ENCODE measurements around the gene CEP44. TPM values are rescaled to one million over a fixed set of nuclear protein-coding genes. Genes with fewer than 3 reads are reported as not detected.
"Not testable (repeated sequence)": the region's sequence is repeated elsewhere in the genome, so short reads cannot be mapped to it uniquely, and the experiment has no call there.

Gene CEP44
- total RNA-seq, 1 donor from 2014 or later = 11.5 TPM

DNA sequence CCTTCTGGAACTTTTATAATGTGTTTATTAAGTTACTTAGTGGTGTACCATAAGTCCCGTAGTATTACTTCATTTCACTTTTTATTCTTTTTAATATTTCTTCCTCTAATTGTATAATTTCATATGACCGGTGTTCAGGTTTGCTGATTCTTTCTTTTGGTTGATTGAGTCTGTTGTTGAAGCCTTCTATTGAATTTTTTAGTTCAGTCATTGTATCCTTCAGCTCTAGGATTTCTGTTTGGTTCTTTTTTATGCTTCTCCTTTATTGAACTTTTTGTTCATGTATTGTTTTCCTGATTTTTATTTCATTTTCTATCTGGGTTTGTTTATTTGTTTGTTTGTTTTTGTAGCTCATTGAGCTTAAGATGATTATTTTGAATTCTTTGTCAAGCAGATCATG, 8.8 kb downstream of the CEP44 start:
- Histone ChIP-seq H3K9me3 (ENCODE audit: insufficient read depth, low read depth, low read length) (no peaks in the 10 kb centered on the region), H3K4me1 (ENCODE audit: insufficient read depth, low read length) (no peaks in the 10 kb centered on the region), H4K20me1 (ENCODE audit: insufficient read depth, low read length) (no peaks in the 10 kb centered on the region), H3K4me2 (ENCODE audit: low read length) (no peak overlapping the region), H3K27ac (ENCODE audit: low read depth, low read length) (no peak overlapping the region), H3K4me3 (ENCODE audit: insufficient read depth, low read depth, low read length) (no peak overlapping the region), H3K27me3 (ENCODE audit: insufficient read depth, low read length) (no peaks in the 10 kb centered on the region), H3K9ac (ENCODE audit: low read length) (no peak overlapping the region), H2AFZ (ENCODE audit: low read depth, low read length) (no peak overlapping the region), H3K79me2 (ENCODE audit: insufficient read depth, low read length) (peaks cover 20% of the 10 kb centered on the region), H3K36me3 (ENCODE audit: insufficient read depth, low read length) (no peaks in the 10 kb centered on the region)
- Mint-ChIP-seq H3K4me1 (ENCODE audit: low read depth, unreplicated experiment) (no peaks in the 10 kb centered on the region), H3K4me3 (ENCODE audit: unreplicated experiment) (no peak overlapping the region), H3K36me3 (ENCODE audit: low read depth, unreplicated experiment) (peaks cover 14% of the 10 kb centered on the region), H3K27me3 (ENCODE audit: low read depth, unreplicated experiment) (no peaks in the 10 kb centered on the region), H3K9me3 (ENCODE audit: unreplicated experiment) (peaks cover 18% of the 10 kb centered on the region), H3K27ac (ENCODE audit: unreplicated experiment) (no peak overlapping the region)
- DNase-seq (ENCODE audit: low read depth) (no peak), FAIRE-seq (no peak)
- TF ChIP-seq, protein P1, sequence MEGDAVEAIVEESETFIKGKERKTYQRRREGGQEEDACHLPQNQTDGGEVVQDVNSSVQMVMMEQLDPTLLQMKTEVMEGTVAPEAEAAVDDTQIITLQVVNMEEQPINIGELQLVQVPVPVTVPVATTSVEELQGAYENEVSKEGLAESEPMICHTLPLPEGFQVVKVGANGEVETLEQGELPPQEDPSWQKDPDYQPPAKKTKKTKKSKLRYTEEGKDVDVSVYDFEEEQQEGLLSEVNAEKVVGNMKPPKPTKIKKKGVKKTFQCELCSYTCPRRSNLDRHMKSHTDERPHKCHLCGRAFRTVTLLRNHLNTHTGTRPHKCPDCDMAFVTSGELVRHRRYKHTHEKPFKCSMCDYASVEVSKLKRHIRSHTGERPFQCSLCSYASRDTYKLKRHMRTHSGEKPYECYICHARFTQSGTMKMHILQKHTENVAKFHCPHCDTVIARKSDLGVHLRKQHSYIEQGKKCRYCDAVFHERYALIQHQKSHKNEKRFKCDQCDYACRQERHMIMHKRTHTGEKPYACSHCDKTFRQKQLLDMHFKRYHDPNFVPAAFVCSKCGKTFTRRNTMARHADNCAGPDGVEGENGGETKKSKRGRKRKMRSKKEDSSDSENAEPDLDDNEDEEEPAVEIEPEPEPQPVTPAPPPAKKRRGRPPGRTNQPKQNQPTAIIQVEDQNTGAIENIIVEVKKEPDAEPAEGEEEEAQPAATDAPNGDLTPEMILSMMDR (IDR thresholded peaks at IDR 0.05; ENCODE audit: insufficient read depth, low read depth, low read length) = no peak
- TF ChIP-seq EZH2 (IDR thresholded peaks at IDR 0.05; ENCODE audit: insufficient read depth, low read length) = no peak

DNA sequence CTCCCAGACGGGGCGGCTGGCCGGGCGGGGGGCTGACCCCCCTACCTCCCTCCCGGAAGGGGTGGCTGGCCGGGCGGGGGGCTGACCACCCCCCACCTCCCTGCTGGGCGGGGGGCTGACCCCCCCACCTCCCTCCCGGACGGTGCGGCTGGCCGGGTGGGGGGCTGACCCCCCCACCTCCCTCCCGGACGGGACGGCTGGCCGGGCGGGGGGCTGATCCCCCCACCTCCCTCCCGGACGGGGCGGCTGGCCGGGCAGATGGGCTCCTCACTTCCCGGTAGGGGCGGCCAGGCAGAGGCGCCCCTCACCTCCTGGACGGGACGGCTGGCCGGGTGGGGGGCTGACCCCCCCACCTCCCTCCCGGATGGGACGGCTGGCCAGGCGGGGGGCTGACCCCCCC, 10.9 kb downstream of the CEP44 start:
- not testable (repeated sequence) for H3K4me3 ChIP-seq (ENCODE audit: insufficient read depth, low read depth, low read length); H3K36me3 ChIP-seq (ENCODE audit: insufficient read depth, low read length); H3K27ac ChIP-seq (ENCODE audit: low read depth, low read length); H4K20me1 ChIP-seq (ENCODE audit: insufficient read depth, low read length); H3K9me3 ChIP-seq (ENCODE audit: insufficient read depth, low read depth, low read length); H2AFZ ChIP-seq (ENCODE audit: low read depth, low read length); H3K27ac Mint-ChIP-seq (ENCODE audit: unreplicated experiment); H3K27me3 ChIP-seq (ENCODE audit: insufficient read depth, low read length); FAIRE-seq; H3K4me2 ChIP-seq (ENCODE audit: low read length); H3K9ac ChIP-seq (ENCODE audit: low read length); DNase-seq (ENCODE audit: low read depth); H3K27me3 Mint-ChIP-seq (ENCODE audit: low read depth, unreplicated experiment); H3K4me1 ChIP-seq (ENCODE audit: insufficient read depth, low read length); H3K4me3 Mint-ChIP-seq (ENCODE audit: unreplicated experiment); H3K4me1 Mint-ChIP-seq (ENCODE audit: low read depth, unreplicated experiment)
- peaks cover 14% of the 10 kb centered on the region for H3K36me3 Mint-ChIP-seq (ENCODE audit: low read depth, unreplicated experiment)
- H3K9me3 Mint-ChIP-seq (ENCODE audit: unreplicated experiment) = peaks cover 18% of the 10 kb centered on the region
- H3K79me2 ChIP-seq (ENCODE audit: insufficient read depth, low read length) = peaks cover 20% of the 10 kb centered on the region

DNA sequence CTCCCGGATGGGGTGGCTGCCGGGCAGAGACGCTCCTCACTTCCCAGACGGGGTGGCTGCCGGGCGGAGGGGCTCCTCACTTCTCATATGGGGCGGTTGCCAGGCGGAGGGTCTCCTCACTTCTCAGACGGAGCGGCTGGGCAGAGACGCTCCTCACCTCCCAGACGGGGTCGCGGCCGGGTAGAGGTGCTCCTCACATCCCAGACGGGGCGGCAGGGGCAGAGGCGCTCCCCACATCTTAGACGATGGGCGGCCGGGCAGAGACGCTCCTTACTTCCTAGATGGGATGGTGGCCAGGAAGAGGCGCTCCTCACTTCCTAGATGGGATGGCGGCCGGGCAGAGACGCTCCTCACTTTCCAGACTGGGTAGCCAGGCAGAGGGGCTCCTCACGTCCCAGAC, 11.4 kb downstream of the CEP44 start:
- not testable (repeated sequence) for H3K4me3 Mint-ChIP-seq (ENCODE audit: unreplicated experiment); H3K27me3 Mint-ChIP-seq (ENCODE audit: low read depth, unreplicated experiment); H2AFZ ChIP-seq (ENCODE audit: low read depth, low read length); H3K4me1 Mint-ChIP-seq (ENCODE audit: low read depth, unreplicated experiment); H3K27me3 ChIP-seq (ENCODE audit: insufficient read depth, low read length); H3K4me2 ChIP-seq (ENCODE audit: low read length); H3K36me3 ChIP-seq (ENCODE audit: insufficient read depth, low read length); H3K9me3 ChIP-seq (ENCODE audit: insufficient read depth, low read depth, low read length); H4K20me1 ChIP-seq (ENCODE audit: insufficient read depth, low read length); H3K27ac Mint-ChIP-seq (ENCODE audit: unreplicated experiment); H3K27ac ChIP-seq (ENCODE audit: low read depth, low read length); H3K9ac ChIP-seq (ENCODE audit: low read length); DNase-seq (ENCODE audit: low read depth); H3K4me3 ChIP-seq (ENCODE audit: insufficient read depth, low read depth, low read length); FAIRE-seq; H3K4me1 ChIP-seq (ENCODE audit: insufficient read depth, low read length)
- peaks cover 14% of the 10 kb centered on the region for H3K36me3 Mint-ChIP-seq (ENCODE audit: low read depth, unreplicated experiment)
- H3K9me3 Mint-ChIP-seq (ENCODE audit: unreplicated experiment) = peaks cover 18% of the 10 kb centered on the region
- H3K79me2 ChIP-seq (ENCODE audit: insufficient read depth, low read length) = peaks cover 20% of the 10 kb centered on the region

DNA sequence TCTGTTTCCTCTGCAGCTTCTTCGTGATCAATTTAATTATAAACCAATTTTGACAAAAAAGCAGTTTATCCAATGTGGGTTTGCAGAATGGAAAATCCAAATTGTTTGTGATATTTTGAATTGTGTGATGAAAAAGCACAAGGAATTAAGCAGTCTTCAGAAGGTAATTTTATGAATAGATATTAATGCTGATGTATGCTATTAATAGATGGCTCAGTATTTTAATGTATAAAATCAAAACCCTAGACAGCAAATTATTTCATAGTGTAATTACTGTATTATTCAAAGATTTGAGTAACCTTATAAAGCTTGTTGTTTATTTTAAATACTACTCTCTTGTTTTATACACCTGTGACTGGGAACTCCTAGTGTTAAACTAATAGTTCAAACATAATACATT, 20.0 kb downstream of the CEP44 start:
- H3K27ac Mint-ChIP-seq (ENCODE audit: unreplicated experiment) = no peak overlapping the region
- Histone ChIP-seq H3K4me3 (ENCODE audit: insufficient read depth, low read depth, low read length) (no peak overlapping the region), H3K79me2 (ENCODE audit: insufficient read depth, low read length) (no peaks in the 10 kb centered on the region), H3K9me3 (ENCODE audit: insufficient read depth, low read depth, low read length) (no peaks in the 10 kb centered on the region), H2AFZ (ENCODE audit: low read depth, low read length) (no peak overlapping the region), H3K4me1 (ENCODE audit: insufficient read depth, low read length) (no peaks in the 10 kb centered on the region), H3K27me3 (ENCODE audit: insufficient read depth, low read length) (no peaks in the 10 kb centered on the region), H4K20me1 (ENCODE audit: insufficient read depth, low read length) (no peaks in the 10 kb centered on the region), H3K4me2 (ENCODE audit: low read length) (no peak overlapping the region), H3K36me3 (ENCODE audit: insufficient read depth, low read length) (peaks cover 12% of the 10 kb centered on the region), H3K9ac (ENCODE audit: low read length) (no peak overlapping the region), H3K27ac (ENCODE audit: low read depth, low read length) (no peak overlapping the region)
- H3K4me1 Mint-ChIP-seq (ENCODE audit: low read depth, unreplicated experiment) = no peaks in the 10 kb centered on the region
- H3K4me3 Mint-ChIP-seq (ENCODE audit: unreplicated experiment) = no peak overlapping the region
- no peaks in the 10 kb centered on the region for H3K27me3 Mint-ChIP-seq (ENCODE audit: low read depth, unreplicated experiment)
- FAIRE-seq = no peak
- DNase-seq (ENCODE audit: low read depth) = no peak
- H3K36me3 Mint-ChIP-seq (ENCODE audit: low read depth, unreplicated experiment) = peaks cover 4% of the 10 kb centered on the region
- TF ChIP-seq, protein P1 (IDR thresholded peaks at IDR 0.05; ENCODE audit: insufficient read depth, low read depth, low read length) = no peak
- H3K9me3 Mint-ChIP-seq (ENCODE audit: unreplicated experiment) = no peaks in the 10 kb centered on the region
